WTC11 (cell line): ENCODE results near the gene SLIRP.

ENCODE experiments used
- ARID4B ChIP-seq: sonication (generic); formaldehyde crosslinking; IDR thresholded peaks from 2 replicates; pipeline ENCODE4 v1.8.0; 2023; ENCODE audit warnings: missing genetic modification reagents, mild to moderate bottlenecking, borderline replicate concordance
- CTCF ChIP-seq: fragments of 200-600 bp; IDR thresholded peaks from 2 replicates; pipeline ENCODE4 v1.8.0; 2022; ENCODE audit warnings: antibody characterized with exemption
- RORB ChIP-seq: fragments of 250-450 bp; sonication (Bioruptor Pico); IDR thresholded peaks from 2 replicates; pipeline ENCODE4 v1.9.0; 2021; ENCODE audit warnings: mild to moderate bottlenecking
- USF1 ChIP-seq: sonication (generic); formaldehyde crosslinking; IDR thresholded peaks from 2 replicates; pipeline ENCODE4 v1.8.0; 2022; ENCODE audit warnings: mild to moderate bottlenecking, missing genetic modification reagents
- TF ChIP-seq, protein P1 (sequence below): sonication (generic); formaldehyde crosslinking; IDR thresholded peaks from 2 replicates; pipeline ENCODE4 v1.8.1; 2022; ENCODE audit warnings: missing genetic modification reagents, borderline replicate concordance
- TF ChIP-seq, protein P2 (sequence below): sonication (generic); formaldehyde crosslinking; IDR thresholded peaks from 2 replicates; pipeline ENCODE4 v1.8.1; 2023; ENCODE audit warnings: mild to moderate bottlenecking, missing genetic modification reagents, moderate library complexity

GRCh38 chr14:77709412-77709811 is 1.5 kb downstream of the SLIRP start:
- no peak for TF ChIP-seq CTCF
- TF ChIP-seq RORB (CRISPR knock-in tag), result no peak
- TF ChIP-seq, protein P1, sequence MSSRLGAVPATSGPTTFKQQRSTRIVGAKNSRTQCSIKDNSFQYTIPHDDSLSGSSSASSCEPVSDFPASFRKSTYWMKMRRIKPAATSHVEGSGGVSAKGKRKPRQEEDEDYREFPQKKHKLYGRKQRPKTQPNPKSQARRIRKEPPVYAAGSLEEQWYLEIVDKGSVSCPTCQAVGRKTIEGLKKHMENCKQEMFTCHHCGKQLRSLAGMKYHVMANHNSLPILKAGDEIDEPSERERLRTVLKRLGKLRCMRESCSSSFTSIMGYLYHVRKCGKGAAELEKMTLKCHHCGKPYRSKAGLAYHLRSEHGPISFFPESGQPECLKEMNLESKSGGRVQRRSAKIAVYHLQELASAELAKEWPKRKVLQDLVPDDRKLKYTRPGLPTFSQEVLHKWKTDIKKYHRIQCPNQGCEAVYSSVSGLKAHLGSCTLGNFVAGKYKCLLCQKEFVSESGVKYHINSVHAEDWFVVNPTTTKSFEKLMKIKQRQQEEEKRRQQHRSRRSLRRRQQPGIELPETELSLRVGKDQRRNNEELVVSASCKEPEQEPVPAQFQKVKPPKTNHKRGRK (CRISPR knock-in tag), result no peak
- no peak for TF ChIP-seq USF1 (CRISPR knock-in tag)
- TF ChIP-seq, protein P2, sequence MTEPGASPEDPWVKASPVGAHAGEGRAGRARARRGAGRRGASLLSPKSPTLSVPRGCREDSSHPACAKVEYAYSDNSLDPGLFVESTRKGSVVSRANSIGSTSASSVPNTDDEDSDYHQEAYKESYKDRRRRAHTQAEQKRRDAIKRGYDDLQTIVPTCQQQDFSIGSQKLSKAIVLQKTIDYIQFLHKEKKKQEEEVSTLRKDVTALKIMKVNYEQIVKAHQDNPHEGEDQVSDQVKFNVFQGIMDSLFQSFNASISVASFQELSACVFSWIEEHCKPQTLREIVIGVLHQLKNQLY (CRISPR knock-in tag), result no peak
- no peak for TF ChIP-seq ARID4B (CRISPR knock-in tag)
